Ovary (tissue), 9 donors: ENCODE results near the gene TBC1D19. TPM values are rescaled to one million over a fixed set of nuclear protein-coding genes. Genes with fewer than 3 reads are reported as not detected.
"Not testable (repeated sequence)": the region's sequence is repeated elsewhere in the genome, so short reads cannot be mapped to it uniquely, and the experiment has no call there.

ENCODE experiments used
- DNase-seq, 5 donors: peaks; one replicate each; pipeline ENCODE4 v3.0.0-alpha.2; 2019 to 2020
- H3K27ac ChIP-seq, 2 donors: fragments of 200-600 bp; one replicate each; pipeline versions ENCODE4 v1.5.1 to v1.8.0; 2019 to 2022
- H3K27me3 ChIP-seq: fragments of 200-600 bp; one replicate; pipeline ENCODE4 v1.8.0; 2022
- H3K36me3 ChIP-seq: fragments of 200-600 bp; sonication (generic); one replicate; pipeline ENCODE4 v1.5.1; 2019
- H3K4me1 ChIP-seq: one replicate; pipeline ENCODE4 v1.8.1; 2013; ENCODE audit warnings: mild to moderate bottlenecking, moderate library complexity; ENCODE audit not compliant: insufficient read depth
- H3K4me3 ChIP-seq: fragments of 200-600 bp; sonication (generic); one replicate; pipeline ENCODE4 v1.5.1; 2017
- H3K9me3 ChIP-seq, 2 donors: fragments of 200-600 bp in 1 of 2; sonication (generic) in 1 of 2; one replicate each; pipeline versions ENCODE4 v1.5.1 to v1.8.1; 2013 to 2019; ENCODE audit warnings: mild to moderate bottlenecking in 1 of 2, moderate library complexity in 1 of 2
- CTCF ChIP-seq, 3 donors: fragments of 450-650 bp in 2 of 3; fragments of 200-600 bp in 1 of 3; IDR thresholded peaks; one replicate each; pipeline versions ENCODE4 v1.5.1 to v1.8.0; 2016 to 2022; ENCODE audit warnings: antibody characterized with exemption in 3 of 3, mild to moderate bottlenecking in 1 of 3
- EP300 ChIP-seq: sonication (generic); formaldehyde crosslinking; IDR thresholded peaks from one replicate; pipeline ENCODE4 v1.6.1; 2017; ENCODE audit warnings: antibody characterized with exemption
- POLR2A ChIP-seq: fragments of 450-650 bp; IDR thresholded peaks from one replicate; pipeline ENCODE4 v1.6.1; 2017; ENCODE audit warnings: antibody characterized with exemption, mild to moderate bottlenecking, moderate library complexity
- WGBS, 3 donors: extraction: QIAGEN DNeasy Blood & Tissue Kit in 1 of 3; methylation state at CpG; one replicate each; pipeline versions ENCODE4 v1.1.5 to v1.1.7; 2013 to 2017; 5-methylcytosine and 5-hydroxymethylcytosine counted together
- intact Hi-C, 4 donors: fragments of 100-400 bp; cut with DNase I; formaldehyde crosslinking; loops; one replicate each; pipeline versions ENCODE4 v1.11.0 to v1.15.1; 2022 to 2023
- polyA plus RNA-seq, 2 donors: library from polyadenylated mRNA; stranded (reverse); fragments of 200-250 nt in 1 of 2; fragments of 350-450 nt in 1 of 2; fragmentation: Illumina TruSeq in 1 of 2; extraction: RNeasy Lipid Tissue Mini Kit (QIAGEN cat#74804) in 1 of 2; gene quantifications; one replicate each; pipeline ENCODE4 v1.2.3, GENCODE V29; 2013 to 2014
- total RNA-seq, 7 donors: library from RNA; depleted of rRNA in 2 of 7; stranded (reverse); fragments of >200 nt in 2 of 7; fragmentation: NEBNext Ultra II Directional in 3 of 7; extraction: Animal tissue kit (Norgen Biotek cat#: 25700) in 3 of 7; gene quantifications; one replicate each; pipeline versions ENCODE4 v1.1.0 to v1.2.4, GENCODE V29; 2016 to 2023
- donor health status: DM: no; HTN: no; CAD: no; lungs with moderate emphysema.
- donor health status: DM: no; HTN: no; CAD: no.
- donor health status: Bipolar disorder and iron deficiency.
- donor health status: DM: yes; HTN: yes; CAD: no.
- donor health status: DM: no; HTN: no; CAD: no.
- donor health status: DM: yes; HTN: yes; CAD: no.

The TBC1D19 gene
- total and polyA plus RNA-seq, 9 donors: 6.0 to 25.2 (median 14.8) TPM

- no peak overlapping the region for H3K27ac ChIP-seq
- no peaks in the 10 kb centered on the region for H3K27me3 ChIP-seq
- H3K9me3 ChIP-seq: no peaks in the 10 kb centered on the region
- intact Hi-C loops: no loop called here
- TF ChIP-seq POLR2A (no peak), CTCF (IDR thresholded peaks at IDR 0.05) (no peak), EP300 (no peak)
- H3K4me3 ChIP-seq: no peak overlapping the region
- 87 to 95% (median 91%) methylated on average over 3 of the region's 3 CpGs for WGBS, 3 donors
- H3K4me1 ChIP-seq: no peaks in the 10 kb centered on the region
- DNase-seq: no peak
- no peaks in the 10 kb centered on the region for H3K36me3 ChIP-seq
Measured at GRCh38 chr4:26660261-26660660, 76.4 kb downstream of the TBC1D19 start.

GRCh38 chr4:26663888-26664287 is 80.0 kb downstream of the TBC1D19 start:
- no peaks in the 10 kb centered on the region for H3K4me1 ChIP-seq
- no peak for DNase-seq
- intact Hi-C loops: no loop called here
- no peaks in the 10 kb centered on the region for H3K27me3 ChIP-seq
- no peak for TF ChIP-seq CTCF (IDR thresholded peaks at IDR 0.05)
- no peak for TF ChIP-seq EP300
- no peak for TF ChIP-seq POLR2A
- no peaks in the 10 kb centered on the region for H3K9me3 ChIP-seq
- H3K36me3 ChIP-seq: no peaks in the 10 kb centered on the region
- no peak overlapping the region for H3K27ac ChIP-seq
- H3K4me3 ChIP-seq: no peak overlapping the region

GRCh38 chr4:26670903-26671537 is 87.1 kb downstream of the TBC1D19 start:
- H3K4me3 ChIP-seq: no peak overlapping the region
- 95 to 98% (median 97%) methylated on average over 2 of the region's 2 CpGs for WGBS, 3 donors
- no peaks in the 10 kb centered on the region for H3K27me3 ChIP-seq
- TF ChIP-seq CTCF (IDR thresholded peaks at IDR 0.05) (no peak), POLR2A (no peak), EP300 (no peak)
- no peaks in the 10 kb centered on the region for H3K9me3 ChIP-seq
- DNase-seq: no peak
- intact Hi-C loops: no loop called here
- no peaks in the 10 kb centered on the region for H3K4me1 ChIP-seq
- H3K36me3 ChIP-seq: no peaks in the 10 kb centered on the region
- H3K27ac ChIP-seq: no peak overlapping the region

- H3K36me3 ChIP-seq, intact Hi-C loops, H3K27ac ChIP-seq, H3K27me3 ChIP-seq, H3K4me1 ChIP-seq, DNase-seq, H3K9me3 ChIP-seq, H3K4me3 ChIP-seq: not testable (repeated sequence)
- 86 to 100% (median 100%) methylated on average over 1 of the region's 1 CpG for WGBS, 3 donors
Measured at GRCh38 chr4:26679040-26679695, 95.3 kb downstream of the TBC1D19 start.

GRCh38 chr4:26682436-26682835 is 98.6 kb downstream of the TBC1D19 start:
- Histone ChIP-seq H3K4me3 (no peak overlapping the region), H3K4me1 (no peaks in the 10 kb centered on the region), H3K27ac (no peak overlapping the region), H3K36me3 (no peaks in the 10 kb centered on the region), H3K9me3 (peaks cover 0 to 7% of the 10 kb centered on the region in 2 donors), H3K27me3 (no peaks in the 10 kb centered on the region)
- 79 to 84% (median 82%) methylated on average over 3 of the region's 3 CpGs for WGBS, 3 donors
- no peak for TF ChIP-seq POLR2A
- no peak for TF ChIP-seq EP300
- no peak for TF ChIP-seq CTCF (IDR thresholded peaks at IDR 0.05)
- intact Hi-C loops: no loop called here
- DNase-seq: no peak
